Measurements from ENCODE around the gene ADK.

GRCh38 chr10:74598891-74599566, 448.0 kb downstream of the ADK start:
- TF ChIP-seq CTCF (conservative IDR thresholded peaks at IDR 0.05 in 1 of 2, IDR thresholded peaks at IDR 0.05 in 1 of 2; ENCODE audit: low read depth in 1 of 2, low read length in 2 of 2): no peak
- TF ChIP-seq EZH2 (IDR thresholded peaks at IDR 0.05; ENCODE audit: low read length, missing control alignments): no peak

All from fibroblast of lung (primary cell).